Measurements from ENCODE around the gene SCN5A.
A peak's percentile ranks its signal among the peaks of the same experiment; 100 is the strongest.

SCN5A gene

DNA sequence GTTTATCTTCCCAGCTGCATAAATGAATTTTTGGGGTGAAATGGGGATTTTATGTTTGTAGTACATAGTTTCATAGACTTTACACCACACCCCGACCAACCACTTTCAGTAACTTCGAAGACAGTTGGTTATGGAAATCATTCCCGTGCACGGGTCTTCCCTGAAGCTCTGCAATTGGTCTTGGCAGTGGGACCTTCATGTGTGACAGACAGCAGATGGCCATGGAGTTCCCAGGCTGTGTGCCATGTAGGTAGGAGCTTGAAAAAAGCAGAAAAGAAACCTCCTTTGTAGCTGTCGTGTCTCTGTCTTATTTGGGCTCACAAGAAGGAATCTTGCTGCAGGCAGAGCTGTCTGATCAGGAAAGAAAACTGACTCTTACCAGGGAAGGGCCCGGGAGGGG, 127.5 kb downstream of the SCN5A start:
- no peak overlapping the region for H3K4me3 ChIP-seq (ENCODE audit: low read depth, low read length)
- TF ChIP-seq, protein P1, sequence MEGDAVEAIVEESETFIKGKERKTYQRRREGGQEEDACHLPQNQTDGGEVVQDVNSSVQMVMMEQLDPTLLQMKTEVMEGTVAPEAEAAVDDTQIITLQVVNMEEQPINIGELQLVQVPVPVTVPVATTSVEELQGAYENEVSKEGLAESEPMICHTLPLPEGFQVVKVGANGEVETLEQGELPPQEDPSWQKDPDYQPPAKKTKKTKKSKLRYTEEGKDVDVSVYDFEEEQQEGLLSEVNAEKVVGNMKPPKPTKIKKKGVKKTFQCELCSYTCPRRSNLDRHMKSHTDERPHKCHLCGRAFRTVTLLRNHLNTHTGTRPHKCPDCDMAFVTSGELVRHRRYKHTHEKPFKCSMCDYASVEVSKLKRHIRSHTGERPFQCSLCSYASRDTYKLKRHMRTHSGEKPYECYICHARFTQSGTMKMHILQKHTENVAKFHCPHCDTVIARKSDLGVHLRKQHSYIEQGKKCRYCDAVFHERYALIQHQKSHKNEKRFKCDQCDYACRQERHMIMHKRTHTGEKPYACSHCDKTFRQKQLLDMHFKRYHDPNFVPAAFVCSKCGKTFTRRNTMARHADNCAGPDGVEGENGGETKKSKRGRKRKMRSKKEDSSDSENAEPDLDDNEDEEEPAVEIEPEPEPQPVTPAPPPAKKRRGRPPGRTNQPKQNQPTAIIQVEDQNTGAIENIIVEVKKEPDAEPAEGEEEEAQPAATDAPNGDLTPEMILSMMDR (IDR thresholded peaks at IDR 0.05; ENCODE audit: borderline replicate concordance, insufficient read depth, low read depth, low read length): no peak

DNA sequence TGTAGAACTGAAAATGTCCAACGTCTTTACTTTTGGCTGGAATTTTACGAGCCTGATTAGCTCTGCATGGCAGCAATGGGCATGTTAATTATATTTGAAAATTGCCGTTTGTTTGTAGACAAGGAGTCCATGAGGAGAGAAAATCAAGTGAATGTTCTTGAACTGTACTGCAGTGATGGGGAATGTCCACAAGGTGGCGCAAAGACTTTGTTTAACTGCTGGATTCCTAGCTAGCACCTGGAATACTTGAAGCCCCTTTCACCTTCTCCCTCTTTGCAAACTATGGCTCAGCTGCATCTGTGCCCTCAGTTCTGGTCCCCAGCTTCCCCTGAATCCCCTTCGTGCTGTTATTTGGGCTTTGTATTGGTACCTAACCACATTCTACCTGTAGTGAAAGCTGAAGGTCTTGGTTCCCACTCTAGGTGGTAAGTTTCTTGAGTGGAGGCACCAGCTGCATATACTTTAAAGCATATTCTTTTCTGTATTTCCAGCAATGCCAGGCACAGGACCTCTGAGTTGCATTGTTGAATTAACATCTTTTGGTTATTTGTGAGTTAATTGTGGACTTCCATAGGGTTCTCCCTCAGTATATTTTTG, 128.0 kb downstream of the SCN5A start:
- TF ChIP-seq, protein P1 (IDR thresholded peaks at IDR 0.05; ENCODE audit: borderline replicate concordance, insufficient read depth, low read depth, low read length): peak; percentile 83
- H3K4me3 ChIP-seq (ENCODE audit: low read depth, low read length): no peak overlapping the region

DNA sequence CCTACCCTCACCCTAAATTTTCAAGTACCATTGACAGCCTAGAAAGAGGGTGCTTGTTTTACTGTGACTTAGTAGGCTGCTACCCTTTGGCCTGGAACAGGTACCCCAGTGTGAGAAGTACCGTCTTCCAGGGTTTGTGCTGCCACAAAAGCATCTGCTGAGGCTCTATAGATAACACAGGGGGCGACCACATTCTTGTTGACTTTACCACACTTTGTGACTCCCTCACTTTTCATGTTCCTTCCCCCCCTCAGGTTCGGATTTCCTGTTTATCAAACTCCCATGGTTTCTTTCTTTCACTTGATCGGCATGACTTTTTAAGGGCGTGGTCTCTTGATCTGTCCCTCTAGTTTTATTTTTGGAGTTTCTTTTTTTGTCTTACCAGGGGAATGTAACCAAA, 129.8 kb downstream of the SCN5A start:
- H3K4me3 ChIP-seq (ENCODE audit: low read depth, low read length): no peak overlapping the region
- TF ChIP-seq, protein P1 (IDR thresholded peaks at IDR 0.05; ENCODE audit: borderline replicate concordance, insufficient read depth, low read depth, low read length): no peak

DNA sequence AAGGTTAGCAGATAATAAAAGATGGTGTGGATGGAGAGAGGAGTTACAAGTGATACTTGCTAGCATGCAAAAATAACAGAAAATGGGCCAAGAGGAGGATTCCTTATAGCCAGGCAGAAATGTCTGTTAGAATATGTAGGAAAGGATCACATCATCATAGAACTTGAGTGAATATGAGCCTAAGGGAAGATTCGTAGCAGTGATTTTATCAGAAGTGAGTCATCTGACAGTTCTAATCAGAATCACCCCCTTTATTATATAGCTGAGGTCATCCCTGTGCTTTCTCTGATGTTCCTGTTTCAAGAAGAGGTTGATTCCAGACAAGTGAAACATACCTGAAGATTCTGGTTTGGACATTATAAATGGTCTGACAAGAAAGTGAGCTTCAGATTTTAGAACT, 130.5 kb downstream of the SCN5A start:
- TF ChIP-seq, protein P1 (IDR thresholded peaks at IDR 0.05; ENCODE audit: borderline replicate concordance, insufficient read depth, low read depth, low read length): no peak
- H3K4me3 ChIP-seq (ENCODE audit: low read depth, low read length): no peak overlapping the region

DNA sequence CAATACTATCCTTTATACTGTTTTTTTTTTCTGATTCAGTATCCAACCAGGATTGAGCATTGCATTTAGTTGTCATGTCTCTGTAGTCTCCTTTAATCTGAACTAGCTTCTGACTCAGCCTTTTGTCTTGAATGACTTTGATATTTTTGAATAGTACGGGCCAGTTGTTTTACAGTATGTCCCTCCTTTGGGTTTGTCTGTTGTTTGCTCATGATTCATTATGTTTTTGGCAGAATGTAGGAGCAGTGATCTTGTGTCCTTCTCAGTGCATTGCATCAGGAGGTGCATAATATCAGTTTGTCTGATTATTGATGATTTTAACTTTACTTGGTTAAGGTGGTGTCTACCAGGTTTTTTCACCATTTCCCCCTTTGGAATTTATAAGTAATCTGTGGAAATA, 132.8 kb downstream of the SCN5A start:
- no peak overlapping the region for H3K4me3 ChIP-seq (ENCODE audit: low read depth, low read length)
- TF ChIP-seq, protein P1 (IDR thresholded peaks at IDR 0.05; ENCODE audit: borderline replicate concordance, insufficient read depth, low read depth, low read length): no peak

DNA sequence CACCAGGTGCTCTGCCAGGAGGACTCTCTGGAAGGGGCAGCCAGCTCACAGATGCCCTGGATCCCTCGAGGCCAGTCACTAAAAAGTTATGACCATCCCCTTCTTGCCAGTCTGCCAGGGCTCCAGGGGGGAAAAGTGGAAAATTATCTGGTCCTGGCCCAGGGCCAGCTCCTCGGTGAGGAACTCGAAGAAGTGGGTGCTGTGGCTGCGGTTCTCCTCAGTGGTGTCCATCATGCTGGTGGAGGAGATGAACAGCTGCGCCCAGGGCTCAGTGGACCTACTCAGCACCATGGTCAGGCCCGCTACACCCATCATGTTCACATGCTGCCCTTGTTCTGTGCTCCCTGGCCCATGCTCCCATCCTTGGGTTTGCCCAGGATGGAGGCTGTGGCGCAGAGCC, 134.1 kb downstream of the SCN5A start:
- TF ChIP-seq, protein P1 (IDR thresholded peaks at IDR 0.05; ENCODE audit: borderline replicate concordance, insufficient read depth, low read depth, low read length): no peak
- H3K4me3 ChIP-seq (ENCODE audit: low read depth, low read length): no peak overlapping the region

DNA sequence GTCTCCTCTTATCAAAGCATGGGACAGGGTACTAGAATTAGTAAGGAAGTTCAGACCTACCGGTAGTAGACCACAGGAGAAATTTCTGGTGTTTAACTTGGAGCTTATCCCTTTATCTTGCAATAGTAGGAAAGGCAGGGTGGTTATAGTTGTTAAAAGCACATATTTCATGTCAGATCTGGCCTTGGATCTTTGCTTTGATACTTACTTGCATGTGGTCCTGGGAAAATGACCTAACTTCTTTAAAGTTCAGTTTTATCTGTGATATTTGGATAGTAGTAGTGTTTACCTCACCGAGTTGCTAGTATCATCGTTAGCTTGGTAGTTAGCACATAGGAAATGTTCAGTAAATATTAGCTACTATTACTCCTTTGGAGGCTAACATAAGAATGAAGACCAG, 137.9 kb downstream of the SCN5A start:
- TF ChIP-seq, protein P1 (IDR thresholded peaks at IDR 0.05; ENCODE audit: borderline replicate concordance, insufficient read depth, low read depth, low read length): no peak
- H3K4me3 ChIP-seq (ENCODE audit: low read depth, low read length): no peak overlapping the region

All from GM12875 (cell line).